T1000 (cell line): ENCODE data around the gene MLN.

Experiments
- DNase-seq: peaks from one replicate; lab custom pipeline; 2025; ENCODE audit warnings: mixed read lengths; lab: John Stamatoyannopoulos, UW

The MLN gene

DNA sequence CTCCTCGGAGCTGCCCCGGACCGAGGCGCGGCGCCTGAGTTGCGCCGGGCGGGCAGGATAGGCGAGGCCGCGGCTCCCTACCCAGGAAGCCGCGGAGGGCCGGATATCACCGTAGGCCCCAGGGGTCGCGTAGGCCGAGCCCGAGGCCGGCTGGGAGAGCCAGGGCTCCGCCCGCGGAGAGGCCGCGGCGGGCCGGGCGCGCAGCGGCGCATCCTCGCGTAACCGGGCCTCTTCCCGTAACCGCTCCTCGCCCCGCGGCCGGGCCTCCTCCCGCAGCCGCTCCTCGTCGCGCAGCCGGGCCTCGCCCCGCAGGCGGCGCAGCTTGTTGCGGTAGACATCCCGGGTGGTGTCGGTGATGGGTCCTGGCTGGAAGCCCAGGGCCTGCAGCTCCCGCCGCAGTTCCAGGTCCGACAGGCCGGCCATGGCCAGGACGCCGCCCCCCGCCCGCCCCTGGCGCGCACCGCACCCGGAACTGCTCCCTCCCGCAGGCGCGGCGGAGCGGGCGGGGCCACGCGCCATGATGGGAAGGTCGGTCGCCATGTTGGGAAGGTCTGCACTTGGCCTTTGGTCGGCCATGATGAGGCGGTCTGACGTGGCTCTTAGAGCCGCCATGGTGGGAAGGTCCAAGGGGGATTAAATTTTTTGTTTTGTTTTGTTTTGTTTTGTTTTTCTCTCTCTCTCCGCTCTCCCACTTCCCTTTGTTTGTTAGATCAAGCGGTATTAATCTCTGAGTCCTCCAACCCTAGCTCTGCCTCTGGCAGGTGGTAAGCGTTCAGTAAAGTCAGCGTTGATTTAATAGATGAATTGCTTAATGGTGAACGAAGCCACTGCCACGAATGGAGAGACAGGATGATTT, 14.9 kb downstream of the MLN start, which contains the start of gene LEMD2:
Gene LEMD2 (minus strand): TSS at position 437 of the 856 bp plus-strand sequence. CDS start 14 bp downstream, at position 423.
- DNase-seq, result peak; percentile 88

DNA sequence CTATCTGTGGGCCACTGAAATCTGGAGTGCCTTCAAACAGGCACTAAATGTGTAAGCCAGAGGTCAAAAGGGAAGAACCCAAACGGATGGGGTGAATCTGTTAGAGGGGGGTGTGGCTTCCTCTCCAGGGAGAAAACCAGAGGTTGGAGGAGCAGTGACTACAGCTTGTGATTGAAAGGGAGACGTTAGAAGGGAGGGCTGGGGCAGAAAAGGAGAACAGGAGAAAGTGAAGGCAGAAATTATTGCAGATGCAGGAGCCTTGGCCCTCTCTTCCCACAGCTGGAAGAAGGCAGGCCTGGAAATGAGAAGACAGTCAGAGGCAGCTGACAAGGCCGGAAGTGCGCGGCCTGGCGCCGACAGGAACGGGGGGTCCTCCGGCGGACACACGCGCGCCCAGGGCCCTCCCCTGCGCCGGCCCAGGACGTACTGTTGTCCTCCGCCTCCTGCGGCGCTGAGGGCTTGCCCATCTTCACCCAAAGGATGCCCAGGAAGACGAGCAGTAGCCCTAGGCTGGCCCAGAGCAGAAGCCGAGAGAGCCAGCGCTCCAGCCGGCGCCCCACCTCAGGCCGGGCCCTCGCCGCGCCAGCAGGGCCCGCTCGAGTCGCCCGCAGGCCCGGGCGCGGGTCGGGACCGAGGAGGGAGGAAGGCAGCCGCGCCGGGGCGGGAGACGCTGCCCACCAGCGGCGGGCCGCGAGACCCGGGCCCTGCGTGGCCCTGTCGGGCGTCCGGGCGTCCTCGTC, 15.7 kb downstream of the MLN start:
- DNase-seq, result no peak

DNA sequence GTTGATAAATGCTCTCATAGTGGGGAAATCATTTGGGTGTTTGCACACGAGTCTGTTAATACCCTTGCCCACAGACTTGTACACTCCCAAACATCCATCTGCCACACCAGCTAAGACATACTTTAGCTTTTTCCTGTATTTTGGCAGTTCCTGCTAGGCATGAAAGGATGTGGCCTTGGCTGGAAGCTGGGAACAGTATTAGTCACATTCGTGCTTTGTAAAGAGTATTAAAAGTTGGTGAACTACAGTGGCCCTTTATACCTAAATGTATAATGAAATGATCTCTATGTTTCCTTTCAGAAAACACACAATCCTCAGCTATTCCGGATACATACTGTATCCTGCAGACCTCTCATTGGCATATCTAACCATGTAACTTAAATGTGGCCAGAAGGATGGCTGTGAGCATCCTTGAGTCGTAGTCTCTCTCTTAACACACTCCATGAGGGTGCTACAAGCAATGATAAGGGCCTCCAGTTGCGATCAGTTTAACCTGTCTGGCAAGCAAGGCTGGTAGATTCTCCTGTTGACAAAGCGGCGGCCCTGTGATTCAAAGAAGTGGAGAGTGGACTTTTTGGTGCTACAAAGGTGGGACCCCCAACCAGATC, 16.4 kb downstream of the MLN start:
- no peak for DNase-seq

DNA sequence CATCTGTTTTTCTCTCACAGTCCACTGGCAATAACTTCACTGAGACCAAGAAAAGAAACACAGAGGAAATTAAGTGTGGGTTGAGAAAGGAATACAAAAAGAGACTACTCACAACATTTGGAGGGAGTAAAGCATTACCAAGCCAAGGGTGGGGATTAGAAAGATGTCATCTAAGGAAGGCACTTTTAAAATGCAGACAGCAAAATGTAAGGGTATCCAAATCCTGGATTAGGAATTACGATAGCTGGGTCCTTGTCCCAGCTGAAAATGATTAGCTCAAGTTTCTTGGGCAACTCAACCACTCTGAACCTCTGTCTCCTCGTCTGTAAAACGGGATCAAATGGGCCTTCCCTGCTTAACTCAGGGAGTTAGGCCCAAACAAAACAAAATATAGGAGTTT, 17.1 kb downstream of the MLN start:
- no peak for DNase-seq

DNA sequence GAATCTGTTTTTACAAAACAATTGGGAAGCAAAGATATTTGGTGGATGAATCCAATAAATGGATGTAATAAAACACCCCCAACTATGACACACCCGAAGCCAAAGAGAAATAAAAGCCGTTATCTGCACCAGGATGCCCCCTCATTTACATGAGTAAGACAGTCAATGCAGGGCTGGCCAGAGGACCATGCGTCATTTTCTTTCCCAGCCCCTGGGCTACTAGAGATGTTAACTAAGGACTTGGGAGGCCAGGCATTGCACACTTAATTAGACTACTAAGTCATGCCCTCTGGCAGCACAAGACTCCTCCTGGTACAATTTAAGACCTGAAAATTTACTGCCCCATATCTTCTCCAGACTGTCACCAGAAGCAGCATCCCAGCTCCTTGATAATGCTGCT, 18.0 kb downstream of the MLN start:
- peak; percentile 83 for DNase-seq

DNA sequence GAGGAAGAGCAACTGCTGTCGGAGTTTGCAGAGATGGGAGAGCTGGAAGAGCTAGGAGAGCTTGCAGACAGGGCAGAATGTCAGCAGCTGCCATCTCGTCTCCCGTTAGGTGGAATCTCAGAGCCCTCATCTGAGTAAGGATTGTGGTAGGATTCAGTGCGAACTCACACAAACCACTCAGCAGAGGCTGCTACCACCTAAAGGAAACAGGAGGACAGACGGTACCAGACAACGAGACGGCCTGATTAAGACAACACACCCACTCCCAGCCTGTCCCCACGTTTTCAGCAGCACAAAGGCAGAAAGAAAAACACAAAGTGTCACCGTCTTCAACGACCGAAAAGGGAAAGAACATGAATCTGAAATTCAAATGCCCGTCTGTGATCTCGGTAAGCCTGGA, 19.0 kb downstream of the MLN start:
- DNase-seq, result no peak

DNA sequence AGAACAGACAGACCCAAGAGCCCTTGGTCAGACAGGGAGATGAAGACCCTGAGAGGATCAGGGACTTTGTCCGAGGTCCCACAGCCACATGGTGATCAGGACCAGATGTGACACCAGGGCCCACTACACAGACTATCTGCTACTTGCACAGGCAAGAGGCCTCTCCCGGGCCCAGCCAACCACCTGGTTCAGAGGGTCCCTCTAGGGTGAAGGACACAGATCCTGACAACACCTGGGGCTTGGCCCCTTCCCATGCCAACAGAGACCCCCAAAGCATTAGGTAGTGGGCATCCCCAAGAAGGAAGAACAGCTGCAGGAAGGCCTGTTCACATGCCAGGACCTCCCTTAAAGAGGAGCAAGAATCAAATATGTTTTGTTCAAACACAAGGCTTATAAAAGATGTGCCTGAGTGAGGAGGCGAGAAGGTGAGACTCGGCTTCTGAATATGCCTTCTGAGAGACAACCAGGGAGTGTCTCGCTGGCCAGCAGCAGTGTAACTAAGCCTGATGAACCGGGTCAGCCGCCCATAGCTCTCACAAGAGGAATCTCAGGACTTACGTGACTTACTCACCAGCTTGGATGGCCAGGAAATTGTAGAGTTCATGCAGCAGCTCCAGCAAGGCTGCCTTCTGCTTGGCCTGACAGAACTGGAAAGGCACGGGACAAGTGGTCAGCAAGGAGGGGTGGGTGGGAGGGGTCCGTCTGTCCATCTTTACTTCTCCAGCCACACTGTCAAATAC, 19.9 kb downstream of the MLN start:
- no peak for DNase-seq

DNA sequence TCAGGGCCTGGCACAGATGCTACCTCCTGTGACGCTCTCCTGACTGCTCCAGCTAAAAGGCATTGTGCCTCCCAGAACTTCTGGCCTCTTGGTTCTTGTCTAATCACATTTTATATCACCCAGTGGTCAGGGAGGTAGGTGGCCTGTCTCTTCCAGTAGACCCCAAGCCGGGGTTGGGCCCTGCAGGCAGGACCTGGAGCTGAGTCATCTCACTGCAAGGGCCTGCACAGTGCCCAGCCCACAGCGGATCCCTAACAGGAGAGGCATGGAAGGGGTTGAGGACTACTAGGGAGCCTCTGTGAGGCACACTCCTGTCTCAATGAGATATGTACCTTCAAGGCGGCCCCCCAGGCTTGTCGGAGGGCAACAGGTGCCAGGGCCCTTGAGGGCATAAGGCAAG, 21.2 kb downstream of the MLN start:
- no peak for DNase-seq

DNA sequence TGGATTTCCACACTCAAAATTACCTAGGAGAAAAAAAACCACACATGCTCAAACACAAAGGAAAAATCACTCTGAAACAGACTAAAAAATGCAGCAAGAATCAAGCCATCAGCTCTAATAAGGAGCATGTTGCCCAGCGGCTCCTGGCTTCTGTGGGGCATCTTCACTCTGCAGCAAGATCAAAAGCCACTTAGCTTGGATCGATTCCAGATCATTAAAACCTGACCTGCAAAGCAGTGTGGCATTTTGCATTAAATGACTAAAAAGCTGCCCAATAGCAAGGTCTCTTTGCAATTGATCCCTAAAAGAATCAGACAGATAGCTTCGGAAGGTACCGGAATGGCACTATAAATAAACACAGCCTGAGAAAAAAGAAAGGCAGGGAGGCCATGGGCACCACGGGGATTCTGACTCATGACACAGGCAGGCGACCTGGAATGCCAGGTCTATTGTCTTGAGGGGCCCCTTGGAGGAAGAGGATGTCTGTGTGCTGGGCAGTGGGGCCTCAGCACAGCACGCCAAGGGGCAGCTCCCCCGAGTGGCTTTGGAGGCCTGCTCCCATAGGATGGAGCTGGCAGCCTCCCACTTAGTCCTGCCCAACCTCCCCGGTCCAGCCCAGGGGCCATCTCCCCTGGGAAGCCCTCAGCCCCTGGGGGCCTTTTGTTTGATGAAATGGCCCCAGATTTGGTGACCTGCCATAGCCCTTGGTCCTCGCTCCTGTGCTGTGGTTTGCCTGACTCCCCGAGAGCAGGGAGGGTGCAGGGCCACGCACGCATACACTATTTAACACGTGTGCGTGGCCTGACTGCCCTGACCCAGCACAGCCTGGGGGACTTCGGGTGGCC, 22.4 kb downstream of the MLN start:
- peak; percentile 80 for DNase-seq

DNA sequence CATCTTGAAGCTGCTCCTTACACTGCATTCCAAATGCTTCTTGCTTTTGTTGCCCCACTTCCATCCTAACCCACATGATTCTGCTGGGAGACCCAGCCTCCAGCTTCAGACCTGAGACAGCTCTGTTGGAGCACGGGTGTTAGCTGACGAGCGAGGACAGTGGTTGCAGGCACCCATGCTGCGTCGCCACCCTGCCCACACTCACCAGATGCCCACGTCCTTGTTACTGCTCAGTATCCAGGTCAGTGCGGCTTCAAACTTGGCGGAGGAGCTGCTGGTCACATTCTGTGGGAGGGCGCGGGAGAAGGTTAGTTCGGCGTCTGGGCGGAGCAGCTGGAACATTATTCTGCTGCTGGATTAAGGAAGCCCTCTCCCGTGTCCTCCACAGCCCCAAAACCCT, 23.9 kb downstream of the MLN start:
- DNase-seq, result no peak

DNA sequence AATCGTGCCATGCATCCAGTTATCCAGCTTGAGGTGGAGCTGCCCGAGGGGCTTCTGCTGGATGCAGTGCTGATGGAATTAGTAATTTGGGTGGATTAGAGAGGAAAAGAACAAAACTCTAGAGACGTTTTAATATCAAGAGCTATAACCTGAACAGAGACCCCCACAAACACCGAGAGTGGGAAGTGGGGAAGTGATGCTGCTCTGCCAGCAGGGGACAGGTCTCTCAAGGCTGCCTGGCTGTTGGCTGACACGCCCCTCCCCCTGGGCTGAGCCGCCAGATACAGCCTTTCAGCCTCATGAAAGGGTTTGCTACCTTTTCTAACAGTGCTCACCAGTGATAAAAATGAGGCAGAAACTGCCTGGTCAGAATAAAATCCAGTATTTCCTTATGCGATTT, 24.5 kb downstream of the MLN start:
- no peak for DNase-seq

DNA sequence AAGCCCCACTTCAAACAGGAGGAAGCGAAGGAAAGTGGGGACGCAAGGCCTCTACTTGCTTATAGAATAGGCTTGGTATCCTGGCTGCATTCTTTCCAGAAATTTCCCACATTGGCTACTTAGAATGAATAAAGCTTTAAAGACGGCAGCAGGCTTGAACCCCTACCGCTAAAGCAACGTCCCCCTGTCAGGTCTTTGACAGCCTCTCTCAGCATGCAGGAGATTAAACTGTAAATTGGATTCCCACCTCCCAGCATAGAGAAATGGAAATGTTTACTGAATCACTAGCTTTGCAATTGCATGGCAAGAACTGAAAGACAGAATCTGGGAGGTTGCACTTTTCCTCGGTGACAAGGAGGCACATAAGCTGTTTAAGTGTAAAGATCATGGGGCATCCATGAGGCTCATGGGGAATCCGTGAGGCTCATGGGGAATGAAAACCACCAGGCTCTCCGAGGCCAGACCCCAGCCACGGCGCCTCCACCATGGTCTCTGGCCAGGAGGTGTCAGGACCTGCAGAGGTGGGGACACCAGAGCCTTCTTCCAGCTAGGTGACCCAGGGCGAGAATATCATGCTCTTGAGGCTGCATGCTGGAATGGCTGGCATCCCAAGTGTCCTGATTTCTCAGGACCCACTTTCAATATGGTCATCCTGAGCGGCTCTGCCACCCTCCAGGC, 25.2 kb downstream of the MLN start:
- DNase-seq, result no peak

DNA sequence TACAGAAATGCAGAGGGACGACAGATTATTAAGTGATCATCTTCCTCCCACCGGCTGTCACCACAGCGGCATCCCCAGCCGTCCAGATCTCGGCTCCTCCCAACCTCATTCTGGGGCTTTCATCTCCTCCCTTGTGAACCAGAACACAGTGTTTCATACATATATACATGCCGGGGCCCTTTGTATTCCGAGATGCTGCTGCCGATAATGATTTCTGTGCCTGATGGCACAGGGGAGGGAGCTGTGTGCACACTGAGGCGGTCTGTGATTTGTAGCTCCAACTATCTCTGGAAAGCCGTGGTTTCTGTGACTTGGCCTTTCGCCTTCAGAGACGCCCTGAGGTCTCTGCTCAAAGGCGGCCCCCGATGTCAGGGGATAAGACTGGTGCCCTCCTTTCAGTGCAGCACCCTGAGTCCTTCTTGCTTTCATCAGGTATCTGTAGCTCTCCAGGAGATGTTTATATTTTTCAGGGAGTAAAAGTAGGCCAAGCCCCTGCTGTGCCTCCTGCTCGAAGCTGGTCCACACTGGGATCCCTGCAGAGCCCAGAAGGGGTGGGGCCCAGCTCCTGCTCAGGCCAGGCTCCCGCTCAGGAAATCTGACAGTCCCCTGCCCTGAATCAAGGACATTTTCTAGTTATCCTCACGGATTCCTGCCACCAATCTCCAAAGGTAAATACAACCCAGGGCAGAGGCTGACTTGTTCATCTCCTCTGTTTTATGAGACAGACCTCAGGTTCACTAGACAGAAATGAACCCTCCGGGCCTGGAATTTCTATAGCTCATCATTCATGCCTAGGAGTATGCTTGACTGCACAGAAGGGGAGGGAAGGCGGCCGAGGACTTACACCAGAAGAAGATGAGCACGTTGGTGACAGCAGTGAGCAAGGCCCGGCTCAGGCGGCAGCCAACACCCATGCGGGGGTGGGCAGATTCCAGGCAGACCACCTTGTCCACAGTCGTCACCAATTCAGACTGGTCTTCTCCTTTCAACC, 26.1 kb downstream of the MLN start:
- no peak for DNase-seq

DNA sequence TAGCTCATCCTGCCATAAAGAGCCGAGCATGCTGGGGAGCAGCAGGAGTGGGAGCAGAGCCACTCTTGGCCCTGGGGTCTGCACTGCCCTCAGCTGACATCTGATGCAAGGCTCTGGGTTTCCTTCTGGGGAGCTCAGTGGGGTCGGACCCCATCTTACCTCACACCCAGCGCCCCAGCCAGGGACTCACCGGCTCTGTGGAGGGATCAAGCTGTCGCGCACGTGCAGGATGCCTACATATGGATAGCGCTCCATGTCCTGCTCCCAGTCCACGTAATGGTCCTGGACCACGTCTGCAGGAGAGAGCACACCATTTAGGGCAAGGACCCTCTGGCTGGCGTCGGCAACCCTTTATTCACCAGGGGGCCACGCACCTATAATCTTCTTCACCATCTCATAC, 27.0 kb downstream of the MLN start:
- no peak for DNase-seq

DNA sequence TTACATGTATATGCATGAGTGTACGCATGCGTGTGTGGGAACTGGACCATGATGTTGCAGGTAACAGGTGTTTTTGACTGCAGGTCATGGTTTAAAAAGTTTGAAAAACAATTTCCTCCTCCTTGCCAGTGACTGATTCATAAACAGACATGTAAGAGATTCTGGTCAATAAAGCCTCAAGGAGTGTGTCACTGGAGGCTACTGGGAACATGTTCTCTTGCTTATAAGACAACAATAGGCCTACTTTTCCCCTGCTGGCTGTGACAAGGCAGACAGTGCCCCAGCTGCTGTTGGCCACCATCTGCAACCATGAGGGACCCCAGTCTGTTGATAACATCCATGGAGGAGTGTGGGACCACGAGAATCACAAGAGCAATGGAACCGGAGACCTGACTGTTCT, 27.6 kb downstream of the MLN start:
- no peak for DNase-seq

DNA sequence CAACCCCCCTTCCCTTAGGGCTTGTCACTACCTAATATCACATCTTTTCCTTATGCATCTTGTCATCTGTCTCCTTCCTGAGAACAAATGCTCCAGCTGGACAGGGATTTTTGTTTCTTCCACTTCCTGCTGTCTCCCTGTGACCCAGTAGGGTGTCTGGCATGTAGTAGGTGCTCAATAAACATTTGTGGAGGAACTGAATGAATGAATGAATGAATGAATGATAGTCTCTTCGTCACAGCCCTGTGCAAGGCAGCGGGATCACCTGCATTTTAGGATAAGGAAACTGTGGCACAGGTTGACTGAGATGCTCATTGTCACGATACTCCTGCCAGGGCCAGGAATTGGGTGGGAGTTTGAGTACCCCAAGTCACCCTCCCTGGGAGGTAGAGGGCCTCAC, 29.0 kb downstream of the MLN start:
- DNase-seq, result no peak

DNA sequence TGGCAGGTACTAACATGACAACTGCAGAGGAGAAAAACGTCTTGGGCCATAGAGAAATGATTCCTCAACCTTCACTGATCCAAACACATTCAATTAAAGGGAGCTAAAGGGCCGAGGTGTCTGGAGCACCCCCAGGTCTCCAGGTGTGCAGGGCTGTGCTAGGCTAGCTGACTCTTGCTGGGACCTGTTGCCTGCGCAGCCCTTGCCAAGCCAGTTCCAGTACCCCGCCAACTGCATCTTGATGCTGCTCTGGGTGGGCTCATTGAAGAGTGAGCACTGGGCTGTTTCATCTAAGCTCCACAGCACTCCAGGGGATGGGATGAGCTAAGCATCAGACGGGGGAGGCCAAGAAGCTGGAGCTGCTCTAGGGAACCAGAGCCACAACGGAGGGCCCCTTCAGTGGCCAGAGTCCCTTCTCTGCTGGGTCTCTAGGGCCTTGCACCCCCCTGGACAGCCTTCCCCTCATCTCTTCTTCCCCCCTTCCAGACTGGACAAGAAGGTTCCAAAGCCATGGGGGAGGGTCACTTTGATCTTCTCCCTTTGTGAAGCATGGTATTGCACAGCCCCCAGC, 30.8 kb downstream of the MLN start:
- no peak for DNase-seq

DNA sequence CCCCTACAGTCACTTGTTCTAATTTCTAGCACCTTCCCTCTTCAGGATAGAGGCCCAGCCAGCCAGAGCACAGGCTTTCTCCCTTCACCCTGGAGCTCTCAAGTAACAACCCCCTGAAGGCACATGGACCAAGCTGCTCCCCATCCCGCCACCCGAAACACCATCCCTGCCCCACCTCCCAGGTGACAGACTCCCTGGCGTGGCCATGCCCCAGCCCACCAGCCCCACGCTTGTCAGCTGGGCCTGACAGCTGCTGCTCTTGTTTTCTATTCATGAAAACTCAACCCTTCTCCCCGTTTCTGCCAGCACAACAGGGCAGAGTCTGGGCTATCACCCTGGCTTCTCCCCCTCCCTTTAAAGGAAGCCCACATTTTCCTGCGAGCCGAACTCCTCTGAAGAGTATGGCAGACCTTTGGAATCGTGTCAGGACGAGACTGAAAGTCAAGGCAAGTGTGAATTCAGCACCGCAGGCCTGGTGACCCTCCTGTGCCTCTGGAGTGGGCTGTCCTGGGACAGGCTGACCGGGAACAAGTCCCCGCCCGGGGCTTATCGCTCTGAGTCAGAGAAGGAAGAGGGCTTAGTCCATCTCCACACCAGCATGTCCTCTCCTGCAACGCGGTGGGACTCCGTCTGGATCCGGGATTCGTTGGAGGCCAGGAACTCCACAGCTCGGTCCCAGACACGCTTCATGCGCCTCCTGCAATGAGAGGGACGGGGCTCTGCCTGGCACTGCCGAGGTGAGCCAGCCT, 31.5 kb downstream of the MLN start:
- DNase-seq, result no peak
